SK-N-SH (cell line): ENCODE measurements around the gene FLCN. TPM values are rescaled to one million over a fixed set of nuclear protein-coding genes. Genes with fewer than 3 reads are reported as not detected.

Source experiments
- CTCF ChIA-PET: fragments of 300-600, 350-600 bp; formaldehyde crosslinking; extraction: SDS; loops from one replicate; lab custom pipeline; 2021; lab: Yijun Ruan, JAX
- POLR2A ChIA-PET: fragments of 350-600 bp; sonication (Branson Sonifier 250); formaldehyde crosslinking; extraction: SDS; loops from one replicate; lab custom pipeline; 2020; ENCODE audit warnings: antibody characterized with exemption, inconsistent platforms; lab: Yijun Ruan, JAX
- DNase-seq: peaks from one replicate; pipeline ENCODE4 v3.0.0; 2012
- H2AFZ ChIP-seq: fragments of 200-600 bp; sonication (generic); 2 replicates; pipeline ENCODE4 v1.8.1; 2016; ENCODE audit warnings: antibody characterized with exemption, mild to moderate bottlenecking, low read depth
- H3F3A ChIP-seq: fragments of 200-600 bp; sonication (generic); replicated peaks from 2 replicates; pipeline ENCODE3; 2016; ENCODE audit warnings: antibody characterized with exemption, mild to moderate bottlenecking; ENCODE audit not compliant: insufficient read depth
- H3K27ac ChIP-seq, 2 experiments: fragments of 200-500 bp in 1 of 2; fragments of 200-600 bp in 1 of 2; sonication (Bioruptor generic) in 1 of 2; sonication (generic), shearing (Covaris generic) in 1 of 2; 2 replicates each; pipeline versions ENCODE4 v1.5.1 to v1.6.1; 2014 to 2016; ENCODE audit warnings: low read depth in 2 of 2, inconsistent platforms in 1 of 2, low read length in 1 of 2, mild to moderate bottlenecking in 1 of 2, mixed read lengths in 1 of 2
- H3K27me3 ChIP-seq: fragments of 200-600 bp; sonication (generic), shearing (Covaris generic); 2 replicates; pipeline ENCODE4 v1.6.1; 2016; ENCODE audit warnings: mixed run types; ENCODE audit not compliant: insufficient read depth
- H3K36me3 ChIP-seq, 2 experiments: fragments of 200-500 bp in 1 of 2; fragments of 200-600 bp in 1 of 2; sonication (Bioruptor generic) in 1 of 2; sonication (generic) in 1 of 2; replicated peaks in 1 of 2; 2 replicates each; pipeline versions ENCODE3 to v1.5.1; 2014 to 2016; ENCODE audit warnings: low read length in 1 of 2, mild to moderate bottlenecking in 1 of 2; ENCODE audit not compliant: insufficient read depth in 2 of 2, control insufficient read depth in 1 of 2
- H3K4me1 ChIP-seq, 2 experiments: fragments of 200-500 bp in 1 of 2; fragments of 200-600 bp in 1 of 2; sonication (Bioruptor generic) in 1 of 2; sonication (generic), shearing (Covaris generic) in 1 of 2; 2 replicates each; pipeline versions ENCODE4 v1.5.1 to v1.6.1; 2014 to 2016; ENCODE audit warnings: low read depth in 1 of 2, low read length in 1 of 2, mixed run types in 1 of 2; ENCODE audit not compliant: insufficient read depth in 2 of 2, control insufficient read depth in 1 of 2
- H3K4me2 ChIP-seq: fragments of 200-600 bp; sonication (generic), shearing (Covaris generic); 2 replicates; pipeline ENCODE4 v1.6.1; 2017; ENCODE audit warnings: mixed run types
- H3K4me3 ChIP-seq, 2 experiments: fragments of 200-500 bp in 1 of 2; fragments of 200-600 bp in 1 of 2; sonication (Bioruptor generic) in 1 of 2; sonication (generic), shearing (Covaris generic) in 1 of 2; 2 replicates each; pipeline versions ENCODE4 v1.5.1 to v1.8.1; 2014 to 2016; ENCODE audit warnings: low read depth in 2 of 2, inconsistent platforms in 1 of 2, low read length in 1 of 2, mild to moderate bottlenecking in 1 of 2, mixed read lengths in 1 of 2, moderate library complexity in 1 of 2
- H3K79me2 ChIP-seq: fragments of 200-600 bp; sonication (generic); 2 replicates; pipeline ENCODE4 v1.8.1; 2017; ENCODE audit warnings: mild to moderate bottlenecking; ENCODE audit not compliant: insufficient read depth
- H3K9ac ChIP-seq: fragments of 200-600 bp; sonication (generic); 2 replicates; pipeline ENCODE4 v1.6.1; 2017; ENCODE audit warnings: mixed run types
- H3K9me2 ChIP-seq: fragments of 200-600 bp; sonication (generic); 2 replicates; pipeline ENCODE4 v1.6.1; 2017; ENCODE audit warnings: mixed run types
- H3K9me3 ChIP-seq: fragments of 200-600 bp; sonication (generic); 2 replicates; pipeline ENCODE4 v1.6.1; 2017; ENCODE audit warnings: mixed run types, mild to moderate bottlenecking, moderate library complexity
- H4K20me1 ChIP-seq: fragments of 200-600 bp; sonication (generic); 2 replicates; pipeline ENCODE4 v1.6.1; 2017; ENCODE audit warnings: mild to moderate bottlenecking, mixed run types; ENCODE audit not compliant: insufficient read depth
- CHD2 ChIP-seq: fragments of 150-350 bp; IDR thresholded peaks from 2 replicates; pipeline ENCODE4 v1.6.1; 2018; ENCODE audit warnings: low read length; ENCODE audit not compliant: partially characterized antibody
- EP300 ChIP-seq, 2 experiments: IDR thresholded peaks; 2 replicates each; pipeline versions ENCODE4 v1.4.0 to v1.6.1; 2012; ENCODE audit warnings: borderline replicate concordance in 1 of 2, low read depth in 1 of 2, low read length in 1 of 2
- FOXJ3 ChIP-seq: sonication (generic); formaldehyde crosslinking; IDR thresholded peaks from 2 replicates; pipeline ENCODE4 v1.5.1; 2020; ENCODE audit warnings: mild to moderate bottlenecking, missing genetic modification reagents
- GABPA ChIP-seq: IDR thresholded peaks from 2 replicates; pipeline ENCODE4 v1.4.0; 2012; ENCODE audit warnings: low read depth, mild to moderate bottlenecking
- POLR2AphosphoS5 ChIP-seq: IDR thresholded peaks from 2 replicates; pipeline ENCODE4 v1.6.1; 2012; ENCODE audit warnings: low read depth, low read length
- TAF1 ChIP-seq: IDR thresholded peaks from 2 replicates; pipeline ENCODE4 v1.6.1; 2012; ENCODE audit warnings: low read depth, mild to moderate bottlenecking, low read length, moderate library complexity, borderline replicate concordance
- TEAD4 ChIP-seq: IDR thresholded peaks from 2 replicates; pipeline ENCODE4 v1.4.0; 2012; ENCODE audit warnings: mild to moderate bottlenecking, borderline replicate concordance; ENCODE audit not compliant: insufficient read depth
- USF1 ChIP-seq: IDR thresholded peaks from 2 replicates; pipeline ENCODE4 v1.4.0; 2012; ENCODE audit warnings: low read depth, borderline replicate concordance
- WGBS: methylation state at CpG from one replicate; pipeline ENCODE4 v1.1.6; 2017; ENCODE audit warnings: low lambda C conversion rate; 5-methylcytosine and 5-hydroxymethylcytosine counted together
- polyA plus RNA-seq, 3 experiments: library from polyadenylated mRNA; depleted of rRNA; stranded (reverse); fragments of >200 nt; gene quantifications; 2 replicates each; pipeline ENCODE4 v1.2.3, GENCODE V29; 2012
- TF ChIP-seq, protein P1 (sequence below): fragments of 150-350 bp; IDR thresholded peaks from 2 replicates; pipeline ENCODE4 v1.6.1; 2017; ENCODE audit warnings: antibody characterized with exemption, low read length, low read depth, borderline replicate concordance
- TF ChIP-seq, protein P2 (sequence below): IDR thresholded peaks from 2 replicates; pipeline ENCODE4 v1.6.1; 2012; ENCODE audit warnings: mild to moderate bottlenecking, low read depth, low read length, moderate library complexity

The FLCN gene
- polyA plus RNA-seq, 1 of the 3 experiments (the other 2 are of a cell fraction) = 14.6 TPM

DNA sequence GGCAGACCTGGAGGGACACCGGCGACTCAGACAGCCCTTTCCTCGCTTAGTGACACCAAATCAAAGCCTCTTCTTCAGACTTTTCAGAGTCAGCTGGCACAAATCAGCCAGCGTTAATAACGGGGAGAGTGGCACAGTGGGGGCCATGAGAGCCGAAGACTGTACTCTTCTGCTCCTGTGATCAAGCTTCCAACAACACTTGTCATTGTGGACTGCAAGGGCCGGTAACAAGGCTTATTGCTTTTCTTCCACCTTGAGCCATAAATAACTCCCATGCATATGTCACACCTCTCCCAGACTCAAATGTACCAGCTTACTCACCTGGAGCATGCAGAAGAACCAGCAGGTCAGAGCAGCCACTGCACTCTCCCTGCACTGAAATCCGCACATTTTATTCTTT is 12.8 kb downstream of the FLCN start:
- H3K9ac ChIP-seq = no peak overlapping the region
- H3K9me2 ChIP-seq = no peaks in the 10 kb centered on the region
- no peaks in the 10 kb centered on the region for H3K9me3 ChIP-seq
- no peak for DNase-seq
- H3K27ac ChIP-seq = no peak overlapping the region
- ChIA-PET POLR2A (no interaction called here), CTCF (no interaction called here)
- H3K4me2 ChIP-seq = no peak overlapping the region
- H3K36me3 ChIP-seq = peaks cover 36 to 64% of the 10 kb centered on the region in 2 experiments
- 85% methylated on average over 8 of the region's 8 CpGs for WGBS
- 0 out of 2 replicates have a peak, but pooled peaks cover 3% of the 10 kb centered on the region for H3K79me2 ChIP-seq
- no peaks in the 10 kb centered on the region for H3F3A ChIP-seq
- H3K4me1 ChIP-seq = no peaks in the 10 kb centered on the region
- no peak overlapping the region for H2AFZ ChIP-seq
- no peaks in the 10 kb centered on the region for H4K20me1 ChIP-seq
- TF ChIP-seq TEAD4 (no peak), USF1 (no peak), FOXJ3 (CRISPR knock-in tag) (no peak)
- TF ChIP-seq, protein P1, sequence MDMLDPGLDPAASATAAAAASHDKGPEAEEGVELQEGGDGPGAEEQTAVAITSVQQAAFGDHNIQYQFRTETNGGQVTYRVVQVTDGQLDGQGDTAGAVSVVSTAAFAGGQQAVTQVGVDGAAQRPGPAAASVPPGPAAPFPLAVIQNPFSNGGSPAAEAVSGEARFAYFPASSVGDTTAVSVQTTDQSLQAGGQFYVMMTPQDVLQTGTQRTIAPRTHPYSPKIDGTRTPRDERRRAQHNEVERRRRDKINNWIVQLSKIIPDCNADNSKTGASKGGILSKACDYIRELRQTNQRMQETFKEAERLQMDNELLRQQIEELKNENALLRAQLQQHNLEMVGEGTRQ = no peak
- no peaks in the 10 kb centered on the region for H3K27me3 ChIP-seq
- H3K4me3 ChIP-seq = no peak overlapping the region

GRCh38 chr17:17223736-17224135 is 13.2 kb downstream of the FLCN start:
- Histone ChIP-seq H2AFZ (no peak overlapping the region), H3F3A (no peaks in the 10 kb centered on the region), H3K36me3 (peaks cover 36 to 64% of the 10 kb centered on the region in 2 experiments), H3K9me2 (no peaks in the 10 kb centered on the region), H3K4me3 (no peak overlapping the region), H3K9me3 (no peaks in the 10 kb centered on the region), H3K4me1 (no peaks in the 10 kb centered on the region), H3K79me2 (0 out of 2 replicates have a peak, but pooled peaks cover 3% of the 10 kb centered on the region), H3K27me3 (no peaks in the 10 kb centered on the region), H3K27ac (no peak overlapping the region), H3K9ac (no peak overlapping the region), H3K4me2 (no peak overlapping the region), H4K20me1 (no peaks in the 10 kb centered on the region)
- ChIA-PET POLR2A (no interaction called here), CTCF (no interaction called here)
- no peak for DNase-seq
- no peak for TF ChIP-seq POLR2AphosphoS5
- no peak for TF ChIP-seq GABPA
- no peak for TF ChIP-seq TEAD4
- TF ChIP-seq TAF1 = no peak
- WGBS = 94% methylated on average over 12 of the region's 16 CpGs

DNA sequence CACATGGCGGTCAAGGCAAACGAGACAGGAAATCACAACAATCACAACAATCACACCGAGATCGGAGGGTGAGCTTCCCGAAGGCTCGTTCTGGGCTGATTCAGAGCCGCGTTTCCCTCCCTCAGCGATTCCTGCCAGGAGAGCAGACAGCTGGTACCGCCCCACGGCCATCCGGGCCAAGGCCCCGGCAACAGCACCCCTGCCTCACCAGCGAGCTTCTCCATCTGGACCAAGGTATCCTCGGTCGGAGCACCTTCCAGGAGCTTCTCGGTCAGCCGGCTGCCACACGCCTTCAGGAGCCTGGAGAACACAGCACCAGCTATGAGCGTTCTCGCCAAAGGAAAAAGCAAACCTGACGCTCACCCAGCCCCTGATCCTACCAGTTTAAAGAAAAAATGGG is 15.6 kb downstream of the FLCN start:
- Histone ChIP-seq H3K27ac (no peak overlapping the region), H3K79me2 (0 out of 2 replicates have a peak, but pooled peaks cover 3% of the 10 kb centered on the region), H3F3A (no peaks in the 10 kb centered on the region), H3K27me3 (no peaks in the 10 kb centered on the region), H2AFZ (no peak overlapping the region), H3K9ac (no peak overlapping the region), H3K9me2 (no peaks in the 10 kb centered on the region), H3K4me1 (no peaks in the 10 kb centered on the region), H3K36me3 (peaks cover 39 to 64% of the 10 kb centered on the region in 2 experiments), H3K4me2 (no peak overlapping the region), H3K9me3 (no peaks in the 10 kb centered on the region), H3K4me3 (no peak overlapping the region), H4K20me1 (no peaks in the 10 kb centered on the region)
- ChIA-PET POLR2A (no interaction called here), CTCF (interaction anchor here (0.9 to 1.4 kb wide), 3 partner anchors 10 to 230 kb away, joined by 3 to 5 read pairs (median 4); no protein-coding TSS in a partner anchor)
- no peak for DNase-seq
- 95% methylated on average over 17 of the region's 22 CpGs for WGBS
- TF ChIP-seq, protein P2, sequence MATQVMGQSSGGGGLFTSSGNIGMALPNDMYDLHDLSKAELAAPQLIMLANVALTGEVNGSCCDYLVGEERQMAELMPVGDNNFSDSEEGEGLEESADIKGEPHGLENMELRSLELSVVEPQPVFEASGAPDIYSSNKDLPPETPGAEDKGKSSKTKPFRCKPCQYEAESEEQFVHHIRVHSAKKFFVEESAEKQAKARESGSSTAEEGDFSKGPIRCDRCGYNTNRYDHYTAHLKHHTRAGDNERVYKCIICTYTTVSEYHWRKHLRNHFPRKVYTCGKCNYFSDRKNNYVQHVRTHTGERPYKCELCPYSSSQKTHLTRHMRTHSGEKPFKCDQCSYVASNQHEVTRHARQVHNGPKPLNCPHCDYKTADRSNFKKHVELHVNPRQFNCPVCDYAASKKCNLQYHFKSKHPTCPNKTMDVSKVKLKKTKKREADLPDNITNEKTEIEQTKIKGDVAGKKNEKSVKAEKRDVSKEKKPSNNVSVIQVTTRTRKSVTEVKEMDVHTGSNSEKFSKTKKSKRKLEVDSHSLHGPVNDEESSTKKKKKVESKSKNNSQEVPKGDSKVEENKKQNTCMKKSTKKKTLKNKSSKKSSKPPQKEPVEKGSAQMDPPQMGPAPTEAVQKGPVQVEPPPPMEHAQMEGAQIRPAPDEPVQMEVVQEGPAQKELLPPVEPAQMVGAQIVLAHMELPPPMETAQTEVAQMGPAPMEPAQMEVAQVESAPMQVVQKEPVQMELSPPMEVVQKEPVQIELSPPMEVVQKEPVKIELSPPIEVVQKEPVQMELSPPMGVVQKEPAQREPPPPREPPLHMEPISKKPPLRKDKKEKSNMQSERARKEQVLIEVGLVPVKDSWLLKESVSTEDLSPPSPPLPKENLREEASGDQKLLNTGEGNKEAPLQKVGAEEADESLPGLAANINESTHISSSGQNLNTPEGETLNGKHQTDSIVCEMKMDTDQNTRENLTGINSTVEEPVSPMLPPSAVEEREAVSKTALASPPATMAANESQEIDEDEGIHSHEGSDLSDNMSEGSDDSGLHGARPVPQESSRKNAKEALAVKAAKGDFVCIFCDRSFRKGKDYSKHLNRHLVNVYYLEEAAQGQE = no peak
- TF ChIP-seq CHD2 = no peak
- TF ChIP-seq EP300 (IDR thresholded peaks at IDR 0.05; ENCODE audit: borderline replicate concordance in 1 of 2, low read depth in 1 of 2, low read length in 1 of 2) = no peak
